Measurements from ENCODE around the gene EIF5AL1. TPM values are rescaled to one million over a fixed set of nuclear protein-coding genes. Genes with fewer than 3 reads are reported as not detected.

EIF5AL1 gene
- total and polyA plus RNA-seq, 11 donors, result 0.06 to 0.97 (median 0.38) TPM; not detected in 1

DNA sequence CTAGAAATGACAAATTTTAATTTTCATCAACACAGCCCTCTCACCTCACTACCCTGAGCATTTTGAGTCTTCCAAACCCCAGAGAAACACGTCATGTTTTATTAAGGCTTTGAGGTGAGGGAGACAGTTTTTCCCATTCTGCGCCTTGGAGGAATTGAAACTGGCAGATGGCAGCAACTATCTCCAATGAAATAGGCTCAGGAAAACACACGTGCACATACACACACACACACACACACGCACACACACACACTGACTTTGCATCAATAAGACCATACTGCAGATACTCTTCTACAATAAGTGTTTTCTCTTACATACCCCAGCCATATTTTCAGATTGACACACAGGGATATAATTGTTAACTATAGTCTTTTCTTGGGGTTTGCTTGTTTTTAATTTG lies 51.1 kb downstream of the EIF5AL1 start:
- 59 to 75% (median 70%) methylated on average over 4 of the region's 4 CpGs for WGBS, 4 donors
- intact Hi-C loops (cut with DNase I), result loop anchor here in 6 of 10 donors (2.0 to 10.0 kb wide), 7 partner anchors 361 to 689 kb away; no protein-coding TSS in a partner anchor
- H3K4me3 ChIP-seq, result no peak overlapping the region

More for the DNA sequence above, 51.1 kb downstream of the EIF5AL1 start:
- ATAC-seq (no peak), DNase-seq (no peak)
- Histone ChIP-seq H3K9me3 (no peaks in the 10 kb centered on the region), H3K36me3 (no peaks in the 10 kb centered on the region), H3K27me3 (peaks cover 0 to 14% (median 0%) of the 10 kb centered on the region in 9 donors), H3K4me1 (peaks cover 0 to 7% (median 0%) of the 10 kb centered on the region in 12 donors), H3K27ac (no peak overlapping the region)
- TF ChIP-seq CTCF (IDR thresholded peaks at IDR 0.05) (no peak), POLR2A (IDR thresholded peaks at IDR 0.05) (no peak)

Other genes starting within 250 kb of the EIF5AL1 start
- gene PPIF, start 165.1 kb upstream of the EIF5AL1 start, total RNA-seq, result 100 to 1,000 TPM in 8 of 9 donors, 10 to 100 TPM in 1; 86.3 to 180 (median 128) TPM
- 100 to 1,000 TPM in 1 of 2 donors, 10 to 100 TPM in 1; 82.8 to 193 TPM for gene PPIF, start 165.1 kb upstream of the EIF5AL1 start, polyA plus RNA-seq
- 100 to 1,000 TPM in 1 of 9 donors, 10 to 100 TPM in 8; 44.8 to 122 (median 51.9) TPM for gene ZCCHC24, start 66.9 kb upstream of the EIF5AL1 start, total RNA-seq
- gene ZCCHC24, start 66.9 kb upstream of the EIF5AL1 start, polyA plus RNA-seq, result 10 to 100 TPM; 18.7 to 40.7 TPM
- gene SFTPA2, start 47.9 kb downstream of the EIF5AL1 start, total RNA-seq, result not detected
- gene SFTPA2, start 47.9 kb downstream of the EIF5AL1 start, polyA plus RNA-seq, result 1 to 10 TPM in 1 of 2 donors, not detected in 1; 1.3 TPM
- not detected for gene SFTPA1, start 98.4 kb downstream of the EIF5AL1 start, total RNA-seq
- under 1 TPM in 1 of 2 donors, not detected in 1; 0.26 TPM for gene SFTPA1, start 98.4 kb downstream of the EIF5AL1 start, polyA plus RNA-seq
- gene NUTM2B, start 190.7 kb downstream of the EIF5AL1 start, total RNA-seq, result 1 to 10 TPM in 3 of 9 donors, under 1 TPM in 6; 0.36 to 1.5 (median 0.83) TPM
- 1 to 10 TPM in 1 of 2 donors, under 1 TPM in 1; 0.01 to 1.8 TPM for gene NUTM2B, start 190.7 kb downstream of the EIF5AL1 start, polyA plus RNA-seq